HepG2 (cell line): ENCODE data around the gene IPP. TPM values are rescaled to one million over a fixed set of nuclear protein-coding genes. Genes with fewer than 3 reads are reported as not detected.

Experiments
- AHDC1 ChIP-seq: sonication (generic); formaldehyde crosslinking; IDR thresholded peaks from 2 replicates; pipeline ENCODE4 v1.5.1; 2020; ENCODE audit warnings: mild to moderate bottlenecking, missing genetic modification reagents, borderline replicate concordance
- ATF5 ChIP-seq: sonication (generic); formaldehyde crosslinking; IDR thresholded peaks from 2 replicates; pipeline ENCODE4 v1.4.0; 2020; ENCODE audit warnings: mild to moderate bottlenecking, low read depth, missing genetic modification reagents
- BRCA1 ChIP-seq: sonication (generic); formaldehyde crosslinking; IDR thresholded peaks from 2 replicates; pipeline ENCODE4 v1.4.0; 2020; ENCODE audit warnings: missing genetic modification reagents
- HDAC6 ChIP-seq: fragments of 200-600 bp; sonication (generic); IDR thresholded peaks from 2 replicates; pipeline ENCODE4 v1.7.0; 2017; ENCODE audit warnings: mild to moderate bottlenecking, antibody characterized with exemption, low read length, low read depth
- NFIC ChIP-seq: IDR thresholded peaks from 2 replicates; pipeline ENCODE4 v1.6.1; 2012; ENCODE audit warnings: mild to moderate bottlenecking, low read length, inconsistent platforms
- REST ChIP-seq, 2 experiments: IDR thresholded peaks; 2 replicates each; pipeline ENCODE4 v1.6.1; 2011 to 2012; ENCODE audit warnings: low read length in 2 of 2, borderline replicate concordance in 1 of 2, low read depth in 1 of 2, mild to moderate bottlenecking in 1 of 2, moderate library complexity in 1 of 2
- TFE3 ChIP-seq: IDR thresholded peaks from 2 replicates; pipeline ENCODE4 v1.6.1; 2016
- YEATS4 ChIP-seq: sonication (generic); formaldehyde crosslinking; IDR thresholded peaks from 2 replicates; pipeline ENCODE4 v1.4.0; 2020; ENCODE audit warnings: missing genetic modification reagents, borderline replicate concordance
- ZNF18 ChIP-seq: sonication (generic); formaldehyde crosslinking; IDR thresholded peaks from 2 replicates; pipeline ENCODE4 v1.8.0; 2022; ENCODE audit warnings: mild to moderate bottlenecking, missing genetic modification reagents; ENCODE audit not compliant: insufficient replicate concordance
- ZNF557 ChIP-seq: sonication (generic); formaldehyde crosslinking; IDR thresholded peaks from 2 replicates; pipeline ENCODE4 v1.4.0; 2020; ENCODE audit warnings: missing genetic modification reagents
- ZNF605 ChIP-seq: sonication (generic); formaldehyde crosslinking; IDR thresholded peaks from 2 replicates; pipeline ENCODE4 v1.8.0; 2022; ENCODE audit warnings: mild to moderate bottlenecking, missing genetic modification reagents
- ZNF678 ChIP-seq: sonication (generic); formaldehyde crosslinking; IDR thresholded peaks from 2 replicates; pipeline ENCODE4 v1.4.0; 2020; ENCODE audit warnings: mild to moderate bottlenecking, missing genetic modification reagents
- ZNF772 ChIP-seq: sonication (generic); formaldehyde crosslinking; IDR thresholded peaks from 2 replicates; pipeline ENCODE4 v1.5.0; 2020; ENCODE audit warnings: mild to moderate bottlenecking, missing genetic modification reagents
- polyA plus RNA-seq, 8 experiments: library from polyadenylated mRNA; depleted of rRNA in 3 of 8; stranded (reverse) in 7 of 8; unstranded in 1 of 8; fragments of >200 nt; fragmentation: Illumina TruSeq in 4 of 8; extraction: Trizol in 4 of 8; gene quantifications; 2 replicates each; pipeline versions ENCODE4 v1.2.1 to v1.2.3, GENCODE V29; 2011 to 2016; ENCODE audit warnings: low read depth in 4 of 8, missing spikeins in 1 of 8, mixed read lengths in 1 of 8; ENCODE audit not compliant: insufficient read depth in 1 of 8
- total RNA-seq, 5 experiments: library from RNA; depleted of rRNA; stranded (reverse); fragments of >200 nt; fragmentation: Illumina TruSeq; extraction: Trizol; gene quantifications; 2 replicates each; pipeline ENCODE4 v1.2.3, GENCODE V29; 2016; ENCODE audit warnings: low read depth in 1 of 5

Gene IPP
- total and polyA plus RNA-seq, 2 of the 13 experiments (the other 11 are each of a cell fraction or from before 2014, with no cell fraction given) = 3.0 to 9.7 TPM

- TF ChIP-seq AHDC1 (CRISPR knock-in tag) (peak; percentile 54; the same call in 1 of the 2 replicates), ZNF772 (CRISPR knock-in tag) (0 out of 2 replicates have a peak, but pooled peaks have one; percentile 15), NFIC (peak; percentile 69), BRCA1 (CRISPR knock-in tag) (peak; percentile 76), YEATS4 (CRISPR knock-in tag) (peak; percentile 86), ZNF18 (CRISPR knock-in tag) (no peak), TFE3 (CRISPR knock-in tag) (0 out of 2 replicates have a peak, but pooled peaks have one; percentile 30), HDAC6 (no peak), REST (IDR thresholded peaks at IDR 0.05; ENCODE audit: borderline replicate concordance in 1 of 2, low read depth in 1 of 2, low read length in 2 of 2) (peak in 1 of 2 experiments; percentile 53; a peak in 1 of 4 replicates), ZNF605 (CRISPR knock-in tag) (no peak), ATF5 (CRISPR knock-in tag) (no peak), ZNF557 (0 out of 2 replicates have a peak, but pooled peaks have one; percentile 8), ZNF678 (no peak; the same call in 1 of the 2 replicates)
Observed at GRCh38 chr1:45687754-45688740, 62.4 kb downstream of the IPP start, which contains the start of gene TMEM69 (continued).
